Glutamatergic neuron (in vitro differentiated cells): ENCODE data around the gene DUOX1. TPM values are rescaled to one million over a fixed set of nuclear protein-coding genes. Genes with fewer than 3 reads are reported as not detected.

Source experiments
- DNase-seq: peaks from one replicate; pipeline ENCODE4 v3.0.0; 2022
- H3K27ac Mint-ChIP-seq: one replicate; pipeline ENCODE4 v1.8.0; 2020; ENCODE audit warnings: mild to moderate bottlenecking, mixed read lengths, inconsistent platforms; ENCODE audit not compliant: unreplicated experiment
- H3K27me3 Mint-ChIP-seq: one replicate; pipeline ENCODE4 v1.8.0; 2020; ENCODE audit warnings: mild to moderate bottlenecking, moderate library complexity, mixed read lengths, inconsistent platforms; ENCODE audit not compliant: unreplicated experiment
- H3K36me3 Mint-ChIP-seq: one replicate; pipeline ENCODE4 v1.8.0; 2020; ENCODE audit warnings: mild to moderate bottlenecking, mixed read lengths, inconsistent platforms; ENCODE audit not compliant: unreplicated experiment
- H3K4me1 Mint-ChIP-seq: one replicate; pipeline ENCODE4 v1.8.0; 2020; ENCODE audit warnings: mild to moderate bottlenecking, low read depth, mixed read lengths, inconsistent platforms; ENCODE audit not compliant: unreplicated experiment
- H3K4me3 Mint-ChIP-seq: one replicate; pipeline ENCODE4 v1.8.0; 2020; ENCODE audit warnings: mild to moderate bottlenecking, mixed read lengths, inconsistent platforms; ENCODE audit not compliant: unreplicated experiment
- H3K9me3 Mint-ChIP-seq: one replicate; pipeline ENCODE4 v1.8.0; 2020; ENCODE audit warnings: mild to moderate bottlenecking, moderate library complexity, mixed read lengths, inconsistent platforms; ENCODE audit not compliant: unreplicated experiment
- CTCF ChIP-seq: fragments of 200-600 bp; sonication (generic); IDR thresholded peaks from one replicate; pipeline ENCODE4 v1.5.0; 2021; ENCODE audit not compliant: partially characterized antibody, unreplicated experiment
- total RNA-seq: library from RNA; stranded (reverse); fragmentation: NEBNext Ultra II Directional; extraction: Animal tissue kit (Norgen Biotek cat#: 25700); gene quantifications from one replicate; pipeline ENCODE4 v1.2.1, GENCODE V29; 2021; ENCODE audit not compliant: unreplicated experiment

Gene DUOX1
- total RNA-seq, 1 donor from 2014 or later = not detected

- Mint-ChIP-seq H3K36me3 (no peaks in the 10 kb centered on the region), H3K27ac (no peak overlapping the region), H3K9me3 (peaks cover 10% of the 10 kb centered on the region), H3K4me3 (no peak overlapping the region), H3K27me3 (peaks cover 55% of the 10 kb centered on the region), H3K4me1 (no peaks in the 10 kb centered on the region)
- DNase-seq = no peak
- TF ChIP-seq CTCF = no peak
Measured at GRCh38 chr15:45114751-45115085, 15.1 kb upstream of the DUOX1 start.

GRCh38 chr15:45115312-45115820 is 14.4 kb upstream of the DUOX1 start:
- no peak overlapping the region for H3K27ac Mint-ChIP-seq
- H3K4me1 Mint-ChIP-seq = no peaks in the 10 kb centered on the region
- peaks cover 51% of the 10 kb centered on the region for H3K27me3 Mint-ChIP-seq
- no peaks in the 10 kb centered on the region for H3K36me3 Mint-ChIP-seq
- H3K4me3 Mint-ChIP-seq = no peak overlapping the region
- TF ChIP-seq CTCF = no peak
- H3K9me3 Mint-ChIP-seq = peaks cover 10% of the 10 kb centered on the region
- DNase-seq = no peak

- no peaks in the 10 kb centered on the region for H3K4me1 Mint-ChIP-seq
- peaks cover 48% of the 10 kb centered on the region for H3K27me3 Mint-ChIP-seq
- H3K27ac Mint-ChIP-seq = no peak overlapping the region
- no peaks in the 10 kb centered on the region for H3K36me3 Mint-ChIP-seq
- no peak for TF ChIP-seq CTCF
- peak overlapping the region; percentile 38 for H3K4me3 Mint-ChIP-seq
- peaks cover 10% of the 10 kb centered on the region for H3K9me3 Mint-ChIP-seq
- DNase-seq = peak; percentile 4
Measured at GRCh38 chr15:45116006-45116481, 13.8 kb upstream of the DUOX1 start.

GRCh38 chr15:45116482-45117307 is 13.1 kb upstream of the DUOX1 start:
- peaks cover 10% of the 10 kb centered on the region for H3K9me3 Mint-ChIP-seq
- H3K4me3 Mint-ChIP-seq = peak overlapping the region; percentile 38
- peak; percentile 40 for DNase-seq

More at GRCh38 chr15:45116482-45117307, 13.1 kb upstream of the DUOX1 start:
- Mint-ChIP-seq H3K27me3 (peaks cover 50% of the 10 kb centered on the region), H3K36me3 (no peaks in the 10 kb centered on the region), H3K4me1 (no peaks in the 10 kb centered on the region), H3K27ac (no peak overlapping the region)
- no peak for TF ChIP-seq CTCF
